HG03025 (cell line): ENCODE measurements around the gene ZNF567.
"Not testable (repeated sequence)": the region's sequence is repeated elsewhere in the genome, so short reads cannot be mapped to it uniquely, and the experiment has no call there.

ENCODE experiments used
- ATAC-seq: cut with Tn5 transposase; IDR thresholded peaks from one replicate; pipeline ENCODE4 v1.9.1; 2021; ENCODE audit warnings: mild to moderate bottlenecking, moderate library complexity; ENCODE audit not compliant: unreplicated experiment, low FRiP score

ZNF567 gene

DNA sequence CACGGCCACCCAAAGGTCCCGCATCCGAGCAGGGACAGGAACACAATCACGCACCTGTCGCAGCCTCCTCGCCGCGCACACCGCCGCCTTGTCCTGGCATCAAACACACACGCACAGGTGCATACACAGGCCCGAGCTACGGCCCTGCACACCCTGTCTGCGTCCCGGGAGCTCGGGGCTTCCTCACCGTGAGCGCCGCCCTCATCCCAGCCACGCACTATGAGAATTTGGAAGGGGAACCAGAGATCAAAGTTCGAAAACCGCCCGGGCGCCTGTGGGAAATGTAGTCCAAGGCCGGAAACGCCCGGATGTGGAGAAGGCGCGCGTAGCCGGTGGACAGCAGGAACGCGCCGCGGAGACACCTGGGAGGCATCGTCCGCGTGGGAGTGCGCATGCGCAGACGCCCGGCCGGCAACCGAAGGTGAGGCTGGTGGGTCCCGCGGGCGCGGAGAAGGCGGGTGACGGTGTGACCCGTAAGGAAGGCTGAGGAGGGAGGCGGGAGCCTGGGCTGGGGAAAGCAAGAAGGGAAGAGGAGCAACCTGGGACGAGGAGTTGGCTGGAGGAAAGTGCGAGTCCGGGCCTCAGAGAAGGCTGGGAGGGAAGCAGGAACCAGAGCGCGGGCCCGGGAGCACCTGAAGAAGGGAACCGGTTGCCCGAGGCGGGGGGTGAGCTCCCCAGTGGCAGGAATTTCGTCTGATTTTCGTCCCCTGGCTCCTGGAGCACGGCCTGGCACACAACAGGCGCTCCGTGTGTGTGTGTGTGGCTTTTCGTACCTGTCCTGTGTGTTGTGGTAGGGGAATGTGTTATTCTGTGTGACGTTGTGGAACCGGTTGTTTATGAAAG, at the start of gene ZNF567:
Gene ZNF567, plus strand, starts transcription at position 399 of the 843 bp plus-strand sequence. CDS start 7,256 bp downstream, outside the sequence.
- ATAC-seq, result peak; percentile 92

DNA sequence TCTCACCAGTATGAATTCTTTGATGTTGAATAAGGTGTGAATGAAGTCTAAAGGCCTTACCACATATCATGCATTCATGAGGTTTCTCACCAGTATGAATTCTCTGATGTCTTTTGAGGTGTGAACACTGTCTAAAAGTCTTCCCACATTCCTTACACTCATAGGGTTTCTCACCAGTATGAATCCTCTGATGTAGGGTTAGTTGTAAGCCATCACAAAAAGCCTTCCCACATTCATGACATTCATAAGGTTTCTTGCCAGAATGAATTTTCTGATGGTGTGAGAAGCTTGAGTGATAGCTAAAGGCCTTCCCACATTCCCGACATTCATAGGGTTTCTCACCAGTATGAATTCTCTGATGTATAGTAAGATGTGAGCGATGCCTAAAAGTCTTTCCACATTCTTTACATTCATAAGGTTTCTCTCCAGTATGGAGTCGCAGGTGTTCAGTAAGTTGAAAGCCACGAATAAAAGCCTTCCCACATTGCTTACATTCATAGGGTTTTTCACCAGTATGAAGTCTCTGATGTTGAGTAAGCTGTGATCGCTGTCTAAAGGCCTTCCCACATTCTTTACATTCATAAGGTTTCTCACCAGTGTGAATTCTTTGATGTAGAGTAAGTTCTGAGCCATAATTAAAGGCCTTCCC, 48.4 kb upstream of the ZNF567 start:
- no peak for ATAC-seq

DNA sequence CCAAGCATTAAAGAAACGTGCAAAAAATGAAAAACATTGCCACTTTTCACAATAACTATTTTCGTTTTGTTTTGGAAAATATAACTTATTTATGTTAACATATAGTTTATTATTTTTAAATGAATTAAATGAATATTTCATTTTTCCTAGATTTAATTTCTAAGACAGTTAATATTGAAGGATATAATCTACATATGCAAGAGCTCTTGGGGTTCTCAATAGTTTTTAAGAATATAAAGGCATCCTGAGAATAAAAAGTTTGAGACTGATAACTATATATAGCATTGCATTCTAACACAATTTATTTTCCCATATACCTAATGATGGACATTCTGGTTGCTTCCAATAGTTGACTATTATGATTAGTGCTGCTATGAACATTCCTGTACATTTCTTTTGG, 40.7 kb upstream of the ZNF567 start:
- ATAC-seq, result no peak

DNA sequence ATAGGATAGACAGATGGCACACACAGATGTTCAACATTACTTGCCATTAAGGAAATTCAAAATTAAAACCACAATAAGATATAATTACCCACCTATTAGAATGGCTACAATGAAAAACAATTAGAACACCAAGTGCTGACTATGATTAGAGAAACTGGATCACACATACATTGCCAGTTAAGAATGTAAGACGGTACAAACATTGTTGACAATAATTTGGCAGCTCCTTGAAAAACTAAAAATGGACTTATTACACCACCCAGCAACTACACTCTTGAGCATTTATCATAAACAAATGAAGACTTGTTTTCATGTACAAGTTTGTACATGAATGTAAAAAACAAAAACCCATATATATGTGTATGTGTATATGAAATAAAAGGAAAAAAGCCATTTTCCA, 34.5 kb upstream of the ZNF567 start:
- no peak for ATAC-seq

DNA sequence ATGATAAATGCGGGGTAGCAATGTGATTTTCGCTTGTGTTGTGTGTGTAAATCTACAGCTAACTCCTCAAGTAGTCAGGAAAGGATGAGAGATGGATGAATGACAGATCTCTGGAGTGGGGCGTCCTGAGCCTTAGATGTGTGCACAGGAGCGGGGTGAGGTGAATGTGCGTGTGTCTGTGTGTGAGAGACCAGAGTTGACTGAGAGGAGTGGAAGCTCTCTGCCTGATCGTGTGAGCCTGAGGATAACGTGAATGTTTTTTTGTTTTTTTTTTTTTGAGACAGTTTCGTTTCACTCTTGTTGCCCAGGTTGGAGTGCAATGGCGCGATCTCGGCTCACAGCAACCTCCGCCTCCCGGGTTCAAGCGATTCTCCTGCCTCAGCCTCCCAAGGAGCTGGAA, 21.6 kb upstream of the ZNF567 start:
- ATAC-seq, result no peak

DNA sequence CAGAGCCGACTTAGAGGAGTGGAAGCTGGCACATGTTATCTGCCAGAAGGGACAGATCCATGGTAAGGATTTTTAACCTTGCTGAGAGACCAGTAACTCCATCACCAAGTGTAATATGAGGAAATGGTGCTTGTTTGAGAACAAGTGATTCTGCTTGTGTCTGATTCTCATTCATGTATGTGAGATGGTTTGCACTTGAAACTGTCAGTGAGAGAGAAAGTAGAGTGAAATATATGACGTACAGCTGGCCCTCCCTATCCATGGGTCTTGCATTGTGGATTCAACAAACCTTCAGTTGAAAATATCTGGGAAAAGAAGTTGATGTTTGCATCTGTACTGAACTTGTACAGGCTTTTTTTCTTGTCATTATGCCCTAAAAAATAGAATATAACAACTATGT, 18.8 kb upstream of the ZNF567 start:
- no peak for ATAC-seq

DNA sequence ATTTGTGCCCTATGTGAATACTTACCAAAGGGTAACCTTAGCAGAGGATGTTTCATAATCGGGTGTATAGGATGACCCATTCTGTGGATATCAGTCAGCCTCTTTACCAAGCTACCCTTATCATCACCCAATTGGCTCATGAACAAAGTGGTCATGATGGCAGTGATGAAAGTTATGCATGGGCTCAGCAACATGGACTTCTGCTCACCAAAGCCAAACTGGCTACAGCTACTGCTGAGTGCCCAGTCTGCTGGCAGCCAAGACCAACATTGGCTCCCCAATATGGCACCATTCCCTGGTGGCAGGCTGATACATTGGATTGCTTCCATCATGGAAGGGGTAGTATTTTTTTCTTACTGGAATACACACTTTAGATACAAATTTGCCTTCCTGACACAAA, 15.0 kb upstream of the ZNF567 start:
- ATAC-seq, result no peak

DNA sequence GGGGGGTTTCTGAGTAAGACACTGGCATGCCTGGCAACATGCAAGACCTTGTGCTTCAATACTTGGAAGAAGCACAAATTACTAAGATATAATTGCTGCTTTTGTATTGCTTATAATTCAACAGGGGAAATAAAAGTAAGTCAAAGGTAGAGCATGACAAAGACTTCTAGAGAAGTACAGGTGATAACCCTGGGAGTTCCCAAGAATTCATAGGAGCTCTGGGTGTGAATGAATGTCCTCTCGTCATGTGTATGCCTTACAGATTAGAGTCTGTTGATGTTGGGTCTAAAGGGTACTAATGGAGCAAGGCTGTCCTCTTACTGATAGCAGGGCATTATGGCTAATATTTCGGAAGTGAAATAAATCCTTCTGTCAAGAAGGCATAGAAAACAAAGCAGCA, 13.2 kb upstream of the ZNF567 start:
- no peak for ATAC-seq

DNA sequence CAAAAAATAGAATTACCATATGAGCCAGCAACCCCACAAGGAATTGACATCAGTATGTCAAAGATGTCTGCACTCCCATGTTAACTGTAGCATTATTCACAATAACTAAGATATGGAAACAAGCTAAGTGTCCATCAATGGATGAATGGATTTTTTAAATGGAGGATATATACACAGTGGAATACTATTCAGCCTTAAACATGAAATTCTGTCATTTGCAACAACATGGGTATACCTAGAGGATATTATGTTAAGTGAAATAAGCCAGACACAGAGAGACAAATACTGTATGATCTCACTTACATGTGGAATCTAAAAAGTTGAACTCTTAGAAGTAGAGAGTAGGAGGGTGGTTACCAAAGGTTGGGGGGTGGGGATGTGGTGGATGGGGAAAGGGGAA, 8.0 kb upstream of the ZNF567 start:
- ATAC-seq, result no peak

DNA sequence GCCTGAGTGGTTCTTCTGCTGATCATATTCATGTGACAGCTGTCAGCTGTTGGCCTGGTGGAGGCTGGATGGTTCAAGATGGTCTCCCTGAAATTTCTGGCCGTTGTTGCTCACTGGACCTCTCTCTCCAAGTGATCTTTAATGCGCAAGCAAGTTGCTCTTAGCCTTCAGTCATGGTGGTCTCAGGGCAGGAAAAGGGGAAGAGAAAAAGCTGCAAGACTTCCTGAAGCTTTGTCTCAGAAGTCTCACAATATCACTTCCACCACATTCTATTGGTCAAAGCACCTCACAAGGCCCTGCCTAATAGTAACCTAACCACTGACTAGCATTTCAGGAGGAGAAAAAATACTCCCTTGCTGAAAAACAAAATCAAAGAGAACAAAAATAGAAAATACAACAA, 1.6 kb upstream of the ZNF567 start:
- no peak for ATAC-seq

DNA sequence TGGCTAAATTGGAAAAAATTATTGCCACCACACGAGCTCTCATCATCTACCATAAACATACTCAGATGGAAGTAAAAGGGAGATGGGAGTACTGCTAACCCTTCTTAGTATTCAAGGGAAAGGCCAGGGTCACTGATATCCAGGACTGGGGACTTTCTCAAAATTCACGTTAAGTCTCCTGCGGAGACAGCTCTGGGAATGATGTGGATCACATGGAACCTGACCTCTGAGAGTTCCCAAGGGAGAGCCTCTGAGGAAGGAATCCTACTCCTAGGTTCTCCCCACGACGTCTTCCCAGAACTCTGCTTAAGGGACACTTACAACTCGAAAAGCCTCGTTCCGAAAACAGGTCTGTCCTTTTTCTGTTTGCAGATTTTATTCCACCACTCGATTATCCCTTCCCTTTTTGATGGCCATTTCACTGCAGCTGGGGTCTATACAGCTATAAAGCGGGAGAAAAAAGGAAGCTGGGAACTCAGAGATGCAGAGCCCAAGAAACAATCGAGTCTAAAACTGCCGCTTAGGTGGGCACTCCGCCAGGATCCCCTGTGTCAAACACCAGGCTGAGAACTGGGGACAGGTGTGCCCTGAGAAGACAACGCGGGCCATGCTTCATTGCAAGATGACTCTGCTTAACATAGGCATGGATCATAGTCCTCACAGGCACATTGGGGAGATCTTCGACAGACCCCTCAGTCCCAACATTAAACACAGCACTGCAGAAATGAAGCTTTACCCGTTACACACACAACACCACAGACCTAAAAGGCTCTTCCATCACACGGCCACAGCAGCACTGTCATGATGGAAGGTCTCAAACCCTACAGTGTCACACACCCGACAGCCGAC, 823 bp upstream of the ZNF567 start:
- ATAC-seq, result no peak

DNA sequence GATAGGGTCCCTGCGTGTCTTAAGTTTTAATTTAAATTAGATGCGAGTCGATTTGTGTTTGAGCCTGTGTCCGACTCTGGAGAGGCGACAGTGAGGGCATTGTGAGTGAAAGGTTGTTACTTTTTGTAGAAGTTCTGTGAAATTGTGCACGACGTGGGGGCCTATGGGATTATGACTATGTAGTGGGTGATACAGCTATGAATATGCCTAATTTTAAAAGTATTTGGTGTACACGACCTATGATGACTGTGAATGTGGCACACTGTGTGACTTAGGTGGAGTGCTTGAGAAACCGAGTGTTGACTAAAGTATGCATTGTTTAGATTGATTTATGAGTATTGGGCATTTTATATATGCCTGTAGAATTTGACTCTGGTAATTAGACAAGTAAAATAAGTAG, 646 bp downstream of the ZNF567 start:
- no peak for ATAC-seq

DNA sequence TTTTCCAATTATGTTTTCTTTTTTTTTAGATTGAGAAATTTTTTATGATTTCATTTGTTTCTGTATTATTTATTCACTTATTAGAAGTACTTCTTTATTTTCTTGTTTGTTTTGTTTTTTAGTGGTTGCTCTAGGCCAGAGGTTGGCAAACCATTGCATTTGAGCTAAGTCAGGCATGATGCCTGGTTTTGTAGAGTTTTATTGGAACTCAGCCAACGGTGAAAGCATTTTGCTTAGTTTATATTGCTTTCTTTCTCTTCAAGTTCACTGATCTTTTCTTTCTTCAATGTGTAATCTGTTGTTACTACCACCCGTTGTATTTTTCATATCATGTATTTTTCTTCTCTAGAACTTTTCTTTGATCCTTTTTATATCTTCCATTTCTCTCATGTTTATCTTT, 19.7 kb downstream of the ZNF567 start:
- ATAC-seq, result no peak

DNA sequence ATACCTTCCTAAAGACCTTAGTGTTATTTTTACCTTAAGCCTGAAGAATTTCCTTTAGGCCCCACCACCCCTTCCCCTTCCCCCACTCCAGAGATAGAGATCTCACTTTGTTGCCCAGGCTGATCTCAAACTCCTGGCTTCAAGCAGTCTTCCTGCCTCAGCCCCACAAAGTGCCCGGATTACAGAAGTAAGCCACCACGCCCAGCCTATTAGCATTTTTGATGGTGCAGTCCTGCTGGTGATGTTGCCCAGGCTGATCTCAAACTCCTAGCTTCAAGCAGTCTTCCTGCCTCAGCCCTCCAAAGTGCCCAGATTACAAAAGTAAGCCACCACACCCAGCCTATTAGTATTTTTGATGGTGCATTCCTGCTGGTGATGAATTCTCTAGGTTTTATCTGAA, 22.0 kb downstream of the ZNF567 start:
- no peak for ATAC-seq

DNA sequence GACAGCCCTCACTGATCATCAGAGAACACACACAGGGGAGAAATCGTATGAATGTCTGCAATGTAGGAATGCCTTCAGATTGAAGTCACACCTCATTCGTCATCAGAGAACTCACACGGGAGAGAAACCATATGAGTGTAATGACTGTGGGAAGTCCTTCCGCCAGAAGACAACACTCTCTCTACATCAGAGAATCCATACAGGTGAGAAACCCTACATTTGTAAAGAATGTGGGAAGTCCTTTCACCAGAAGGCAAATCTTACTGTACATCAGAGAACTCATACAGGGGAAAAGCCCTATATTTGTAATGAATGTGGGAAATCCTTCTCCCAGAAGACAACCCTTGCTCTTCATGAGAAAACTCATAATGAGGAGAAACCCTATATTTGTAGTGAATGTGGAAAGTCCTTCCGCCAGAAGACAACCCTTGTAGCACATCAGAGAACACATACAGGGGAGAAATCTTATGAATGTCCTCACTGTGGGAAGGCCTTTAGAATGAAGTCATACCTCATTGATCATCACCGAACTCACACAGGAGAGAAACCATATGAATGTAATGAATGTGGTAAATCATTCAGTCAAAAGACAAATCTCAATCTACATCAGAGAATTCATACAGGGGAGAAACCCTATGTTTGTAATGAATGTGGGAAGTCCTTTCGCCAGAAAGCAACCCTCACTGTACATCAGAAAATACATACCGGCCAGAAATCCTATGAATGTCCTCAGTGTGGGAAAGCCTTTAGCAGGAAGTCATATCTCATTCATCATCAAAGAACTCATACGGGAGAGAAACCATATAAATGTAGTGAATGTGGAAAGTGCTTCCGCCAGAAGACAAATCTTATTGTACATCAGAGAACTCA, 32.5 kb downstream of the ZNF567 start:
- ATAC-seq, result no peak

DNA sequence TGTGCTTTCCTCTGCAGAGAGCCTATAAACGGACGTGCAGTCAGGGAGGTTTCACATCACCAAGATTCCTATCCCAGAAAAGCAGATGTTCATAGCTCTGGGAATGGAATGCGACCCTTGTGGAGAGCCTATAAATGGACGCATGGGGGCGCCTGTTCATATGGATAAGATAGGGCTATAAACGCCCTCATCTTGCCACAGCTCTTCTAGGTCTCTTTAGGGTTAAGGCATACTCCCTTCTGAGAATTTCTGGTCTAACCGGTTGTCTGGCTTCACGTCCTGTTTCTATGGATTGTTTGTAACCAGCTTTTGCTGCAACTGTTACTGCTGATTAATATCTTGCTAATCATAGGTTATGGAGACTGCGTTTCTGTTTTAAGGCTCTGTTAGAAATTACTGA, 48.8 kb downstream of the ZNF567 start:
- not testable (repeated sequence) for ATAC-seq

DNA sequence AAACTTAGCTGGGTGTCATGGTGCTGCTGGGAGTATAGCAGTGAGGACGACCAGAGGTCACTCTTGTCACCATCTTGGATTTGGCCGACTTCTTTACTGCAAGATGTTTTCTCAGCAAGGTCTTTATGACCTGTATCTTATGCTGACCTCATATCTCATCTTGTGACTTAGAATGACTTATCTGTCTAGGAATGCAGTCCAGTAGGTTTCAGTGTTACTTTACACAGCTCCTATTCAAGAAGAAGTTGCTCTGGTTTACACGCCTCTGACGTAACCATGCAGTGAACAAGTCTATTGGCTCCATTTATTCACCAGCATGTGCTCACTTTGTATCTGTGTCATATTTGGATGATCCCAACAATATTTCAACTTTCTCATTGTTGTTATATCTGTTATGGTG, 58.5 kb downstream of the ZNF567 start:
- ATAC-seq, result no peak

DNA sequence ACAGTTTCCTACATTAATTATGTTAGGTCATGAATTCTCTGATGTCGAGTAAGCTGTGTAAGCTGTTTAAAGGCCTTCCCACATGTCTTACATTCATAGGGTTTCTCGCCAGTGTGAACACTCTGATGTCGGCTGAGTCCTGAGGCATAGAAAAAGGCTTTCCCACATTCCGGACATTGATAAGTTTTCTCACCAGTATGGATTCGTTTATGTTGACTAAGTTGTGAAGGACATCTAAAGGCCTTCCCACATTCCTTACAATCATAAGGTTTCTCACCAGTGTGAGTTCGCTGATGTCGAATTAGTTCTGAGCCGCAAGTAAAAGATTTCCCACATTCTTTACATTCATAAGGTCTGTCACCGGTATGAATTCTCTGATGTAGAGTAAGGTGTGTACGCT, 60.3 kb downstream of the ZNF567 start:
- no peak for ATAC-seq

DNA sequence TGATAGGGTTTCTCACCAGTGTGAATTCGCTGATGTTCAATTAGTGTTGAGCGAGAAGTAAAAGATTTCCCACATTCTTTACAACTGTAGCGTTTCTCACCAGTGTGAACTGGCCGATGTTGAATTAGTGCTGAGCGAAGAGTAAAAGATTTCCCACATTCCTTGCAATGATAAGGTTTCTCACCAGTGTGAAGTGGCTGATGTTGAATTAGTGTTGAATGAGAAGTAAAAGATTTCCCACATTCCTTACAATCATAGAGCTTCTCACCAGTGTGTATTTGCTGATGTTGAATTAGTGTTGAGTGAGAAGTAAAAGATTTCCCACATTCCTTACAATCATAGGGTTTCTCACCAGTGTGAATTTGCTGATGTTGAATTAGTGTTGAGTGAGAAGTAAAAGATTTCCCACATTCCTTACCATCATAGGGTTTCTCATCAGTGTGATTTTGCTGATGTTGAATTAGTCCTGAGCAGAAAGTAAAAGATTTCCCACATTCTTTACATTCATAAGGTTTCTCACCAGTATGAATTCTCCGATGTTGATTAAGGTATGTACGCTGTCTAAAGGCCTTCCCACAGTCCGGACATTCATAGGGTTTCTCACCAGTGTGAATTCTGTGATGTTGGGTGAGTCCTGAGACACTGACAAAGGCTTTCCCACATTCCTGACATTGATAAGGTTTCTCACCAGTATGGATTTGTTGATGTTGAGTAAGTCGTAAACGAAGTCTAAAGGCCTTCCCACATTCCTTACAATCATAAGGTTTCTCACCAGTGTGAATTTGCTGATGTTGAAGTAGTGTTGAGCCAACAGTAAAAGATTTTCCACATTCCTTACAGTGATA, 61.2 kb downstream of the ZNF567 start:
- no peak for ATAC-seq
